HG03442 (cell line): ENCODE measurements around the gene MAP3K4.

ENCODE experiments used
- ATAC-seq: cut with Tn5 transposase; IDR thresholded peaks from one replicate; pipeline ENCODE4 v1.9.1; 2021; ENCODE audit warnings: mild to moderate bottlenecking, moderate library complexity; ENCODE audit not compliant: unreplicated experiment

The MAP3K4 gene

GRCh38 chr6:160991406-160992060, at the start of gene MAP3K4:
Gene MAP3K4 (plus strand): TSS chr6:160991769. CDS start chr6:160991932, 163 bp downstream.
- ATAC-seq: peak; percentile 68

GRCh38 chr6:160943997-160944396, 47.6 kb upstream of the MAP3K4 start:
- ATAC-seq: no peak

GRCh38 chr6:160945516-160946177, 45.9 kb upstream of the MAP3K4 start:
- no peak for ATAC-seq

DNA sequence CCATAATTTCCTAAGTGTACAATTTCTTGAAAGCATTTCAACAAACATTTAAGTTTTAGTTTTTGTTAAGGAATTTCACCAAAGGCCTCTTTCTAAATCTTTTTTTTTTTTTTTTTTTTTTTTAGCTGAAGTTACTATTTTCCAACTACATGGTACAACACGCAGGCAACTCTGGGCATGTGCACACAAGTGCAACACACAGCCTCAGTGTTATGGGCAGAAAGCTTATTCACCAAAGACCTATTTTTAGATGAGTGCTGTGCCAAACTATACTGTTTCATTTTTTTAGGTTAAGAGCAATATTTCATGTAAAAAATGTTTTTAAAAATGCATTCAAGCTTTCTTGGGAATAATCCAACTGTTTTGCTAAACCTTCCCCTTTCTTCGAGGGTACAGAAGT, 42.0 kb upstream of the MAP3K4 start:
- ATAC-seq: no peak

DNA sequence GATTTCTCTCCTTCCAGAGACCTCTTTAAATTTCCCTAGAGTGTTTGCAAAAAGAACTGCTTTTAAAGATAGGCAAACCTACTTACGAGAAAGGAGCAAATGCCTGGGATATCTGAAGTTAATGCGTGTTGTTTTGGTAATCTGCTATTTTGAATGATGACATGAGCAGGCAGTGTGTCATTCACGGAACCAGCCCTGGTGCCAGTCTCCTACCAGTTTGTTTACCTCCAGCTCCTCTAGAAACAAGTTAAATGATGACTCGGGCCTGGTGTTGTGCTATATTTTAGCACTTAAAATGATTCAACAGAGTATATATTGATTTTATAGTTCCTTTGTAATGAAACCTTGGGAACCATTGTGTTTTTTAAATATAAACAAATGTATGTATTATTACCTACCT, 41.1 kb upstream of the MAP3K4 start:
- ATAC-seq: no peak

DNA sequence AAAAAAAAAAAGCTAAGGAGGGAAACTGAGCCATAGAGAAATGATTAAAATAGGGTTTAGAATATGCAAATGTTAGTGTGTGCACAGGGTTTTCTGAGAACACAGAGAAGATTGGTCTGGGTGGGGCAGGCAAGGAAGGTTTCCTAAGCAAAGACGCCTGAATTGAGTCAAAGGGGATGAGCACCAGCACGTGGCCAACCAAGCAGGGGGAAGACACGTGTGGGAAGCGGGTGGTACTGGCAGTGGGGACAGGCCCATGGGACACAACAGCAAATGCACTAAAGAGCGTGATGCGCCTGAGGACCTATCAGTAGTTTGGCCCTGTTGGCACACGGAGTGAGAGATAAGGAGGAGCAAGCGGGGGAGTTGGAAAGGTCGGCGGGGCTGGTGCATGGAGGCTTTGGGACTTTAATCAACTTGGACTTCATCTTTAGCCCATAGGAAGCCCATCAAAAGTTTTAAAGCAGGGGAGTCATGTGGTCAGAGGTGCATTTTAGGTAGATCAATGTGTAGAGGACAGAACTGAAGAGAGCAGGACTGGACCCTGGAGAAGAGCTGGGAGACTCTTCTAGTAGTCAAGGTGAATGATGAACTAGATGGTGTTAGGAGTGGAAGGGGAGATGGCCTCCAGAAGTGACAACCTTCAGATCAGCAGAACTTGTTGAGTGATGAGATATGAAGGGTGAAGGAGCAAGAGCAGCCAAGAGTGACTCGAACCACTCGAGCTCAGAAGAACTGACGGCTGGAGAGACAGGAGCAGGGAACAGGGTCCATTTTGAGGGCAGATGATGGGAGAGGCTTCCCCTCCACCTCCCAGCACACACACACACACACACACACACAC, 40.2 kb upstream of the MAP3K4 start:
- ATAC-seq: no peak

DNA sequence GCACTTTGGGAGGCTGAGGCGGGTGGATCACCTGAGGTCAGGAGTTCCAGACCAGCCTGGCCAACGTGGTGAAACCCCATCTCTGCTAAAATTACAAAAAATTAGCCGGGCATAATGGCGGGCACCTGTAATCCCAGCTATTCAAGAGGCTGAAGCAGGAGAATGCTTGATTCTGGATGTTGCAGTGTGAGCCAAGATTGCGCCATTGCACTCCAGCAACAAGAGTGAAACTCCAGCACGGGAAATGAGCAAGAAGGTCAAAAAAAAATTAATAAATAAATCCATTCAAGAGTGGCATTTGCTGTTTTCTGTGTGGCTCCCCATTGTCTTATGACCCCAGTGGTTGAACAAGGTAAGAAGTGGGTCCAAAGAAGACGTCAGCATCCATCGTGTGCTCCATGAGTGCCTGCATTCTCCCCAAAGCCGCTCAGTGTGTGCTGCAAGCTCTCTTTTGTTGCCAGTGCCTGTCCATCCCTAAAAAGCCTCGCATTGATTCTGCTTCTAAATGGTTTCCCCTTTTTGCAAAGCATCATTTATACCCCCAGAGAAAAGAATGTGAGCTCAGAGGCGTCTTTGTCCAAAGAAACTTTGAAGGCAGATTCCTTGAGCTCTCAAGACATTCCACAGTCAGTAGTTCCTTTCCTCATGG, 38.8 kb upstream of the MAP3K4 start:
- no peak for ATAC-seq

DNA sequence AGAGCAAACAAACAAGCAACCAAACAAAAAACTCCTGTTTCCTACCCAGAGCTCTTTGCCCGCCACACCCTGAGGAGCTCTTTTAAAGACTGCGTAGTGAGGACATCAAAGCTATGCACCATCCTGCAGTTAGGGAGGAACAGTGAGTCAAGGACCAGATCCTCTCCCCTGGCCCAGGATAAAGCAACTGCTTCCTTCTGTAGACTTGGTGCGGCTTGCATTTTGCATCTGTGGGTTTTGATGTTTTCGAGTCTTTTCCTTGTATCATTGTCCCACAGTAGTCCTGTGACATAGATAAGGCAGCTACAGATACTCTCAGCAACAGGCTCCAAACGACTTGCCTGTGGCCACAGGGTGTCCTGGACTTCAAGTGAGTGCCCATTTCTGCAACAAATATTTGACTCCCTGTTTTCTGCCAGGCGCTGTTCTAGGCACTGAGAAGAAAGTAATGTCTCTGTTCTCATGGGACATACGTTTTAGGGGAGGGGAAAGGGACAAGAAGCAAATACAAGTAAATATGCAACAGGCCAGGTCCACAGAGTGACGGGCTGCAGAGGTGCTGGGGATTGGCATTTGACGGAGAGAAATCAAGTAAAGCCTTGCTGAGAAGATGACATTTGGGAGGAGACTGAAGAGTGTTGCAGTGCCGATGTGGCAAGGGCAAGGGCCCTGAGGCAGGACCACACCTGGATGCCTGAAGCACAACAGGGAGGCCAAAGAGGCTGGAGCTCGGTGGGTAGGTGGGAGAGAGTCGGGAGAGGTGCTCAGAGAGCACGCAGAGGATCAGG, 35.9 kb upstream of the MAP3K4 start:
- ATAC-seq: no peak

DNA sequence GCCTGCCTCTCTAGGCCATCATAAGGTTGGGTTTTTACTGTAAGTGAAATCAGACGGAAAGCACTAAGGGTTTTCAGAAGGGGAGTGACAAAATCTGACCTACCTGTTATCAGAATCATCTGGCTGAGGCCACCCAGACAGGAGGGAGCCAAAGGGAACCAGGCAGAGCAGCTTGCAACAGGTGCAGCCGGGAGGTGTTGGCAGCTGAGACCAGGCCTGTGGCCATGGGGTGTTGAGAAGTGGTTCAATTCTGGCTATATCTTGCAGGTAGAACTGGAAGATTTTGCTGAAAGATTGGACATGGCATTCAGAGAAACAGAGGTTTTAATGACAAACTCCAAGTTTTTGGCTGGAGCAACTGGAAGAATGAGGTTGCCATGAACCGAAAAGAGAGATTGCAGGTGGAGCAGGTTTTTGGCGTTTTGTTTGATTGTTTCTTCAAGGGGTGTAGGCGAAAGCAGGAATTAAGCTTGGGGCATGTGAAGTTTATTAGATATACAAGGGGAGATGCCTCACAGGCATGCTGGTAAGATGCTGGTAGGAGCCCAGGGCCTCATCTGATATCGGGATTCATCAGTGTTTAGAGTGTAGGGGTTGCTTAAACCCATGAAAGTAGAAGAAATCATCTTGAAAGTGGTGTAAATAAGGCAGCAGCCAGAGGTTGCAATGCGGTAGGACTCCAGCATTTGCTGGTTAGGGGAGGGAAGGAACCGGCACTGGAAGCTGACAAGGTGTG, 35.1 kb upstream of the MAP3K4 start:
- no peak for ATAC-seq

DNA sequence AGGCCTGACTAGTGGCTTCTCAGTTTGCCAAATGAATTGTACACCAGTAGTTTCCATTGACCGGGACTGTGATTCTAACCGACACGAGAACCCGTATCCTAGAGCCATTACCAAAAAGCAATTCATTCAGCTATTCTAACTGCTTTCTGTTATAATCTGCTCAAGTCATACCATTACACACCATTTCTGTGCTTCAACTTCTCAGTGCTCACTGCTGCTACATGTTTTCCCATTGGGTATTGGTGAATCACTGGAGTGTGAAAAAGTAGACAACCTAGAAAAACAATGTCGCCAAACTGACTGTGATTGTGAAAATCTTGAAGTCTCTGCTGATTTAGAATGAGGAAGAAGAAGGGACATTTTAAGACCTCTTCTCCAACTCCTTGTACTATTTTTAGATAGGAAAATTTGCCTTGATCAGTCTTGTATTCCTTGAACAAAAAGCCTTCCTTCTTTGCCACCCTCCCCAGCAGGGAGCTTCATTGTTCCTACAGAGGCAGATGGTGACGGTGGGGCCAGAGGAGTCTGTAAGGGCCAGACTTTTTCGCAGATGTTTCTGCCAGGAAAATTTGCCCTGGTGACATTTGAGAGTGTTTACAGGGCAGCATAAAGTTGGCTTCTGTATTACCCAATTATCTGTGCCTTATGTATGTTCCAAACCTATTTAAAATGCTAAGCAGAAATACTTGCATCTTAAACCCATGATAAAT, 31.7 kb upstream of the MAP3K4 start:
- no peak for ATAC-seq

DNA sequence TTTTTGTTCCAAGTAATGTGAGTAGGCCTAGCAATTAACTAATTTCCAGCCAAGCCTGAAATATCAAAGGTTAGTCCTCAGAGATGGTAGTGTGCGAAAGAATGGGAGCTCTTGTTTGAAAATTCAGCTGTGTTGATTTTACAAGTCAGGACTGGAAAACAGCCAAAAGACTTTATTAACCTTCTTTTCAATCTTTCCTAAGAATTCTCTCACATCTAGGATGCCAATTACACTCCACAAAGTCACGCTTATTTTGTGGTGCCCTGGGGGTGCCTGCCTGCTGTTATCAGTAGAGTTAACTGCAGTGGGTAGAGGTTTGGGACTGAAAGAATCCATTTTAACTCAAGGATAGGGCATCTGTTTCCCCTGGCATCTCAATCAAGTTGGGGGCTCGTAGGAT, 30.7 kb upstream of the MAP3K4 start:
- ATAC-seq: no peak

DNA sequence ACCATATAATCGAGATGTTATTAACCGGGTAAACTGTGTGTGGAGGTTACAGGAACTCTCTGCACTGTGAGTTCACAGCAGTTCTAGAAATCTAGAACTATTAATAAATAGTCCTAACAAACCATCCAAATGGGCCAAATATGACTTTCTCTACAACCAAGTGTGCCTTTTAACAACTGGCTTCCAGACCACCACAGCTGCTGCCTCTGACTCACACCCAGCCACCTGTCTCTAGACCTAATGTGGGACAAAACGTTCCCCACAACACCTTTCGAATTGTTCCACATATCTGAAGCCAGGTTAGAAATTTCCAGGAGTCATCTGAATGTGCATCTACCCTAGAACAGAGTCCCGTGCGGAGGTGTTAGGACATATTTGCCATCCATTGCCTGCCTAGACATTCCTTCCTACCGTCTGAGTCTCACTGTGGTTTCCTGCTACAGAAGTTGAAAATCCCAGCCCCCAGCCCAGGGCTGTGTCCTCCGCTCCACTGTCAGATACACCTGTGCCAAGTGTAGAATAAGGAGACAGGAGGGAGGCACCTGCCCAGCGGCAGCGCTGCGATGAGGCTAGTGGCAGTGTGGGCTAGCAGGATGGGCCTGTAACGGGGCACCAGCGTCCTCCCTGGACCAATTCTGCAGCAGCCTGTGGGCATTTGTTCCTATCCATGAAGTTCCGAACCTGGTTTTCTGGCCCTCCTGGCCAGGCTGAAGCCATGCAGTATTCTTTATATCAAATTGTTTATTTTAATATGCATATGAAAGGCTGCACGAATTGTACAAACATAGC, 28.5 kb upstream of the MAP3K4 start:
- no peak for ATAC-seq

DNA sequence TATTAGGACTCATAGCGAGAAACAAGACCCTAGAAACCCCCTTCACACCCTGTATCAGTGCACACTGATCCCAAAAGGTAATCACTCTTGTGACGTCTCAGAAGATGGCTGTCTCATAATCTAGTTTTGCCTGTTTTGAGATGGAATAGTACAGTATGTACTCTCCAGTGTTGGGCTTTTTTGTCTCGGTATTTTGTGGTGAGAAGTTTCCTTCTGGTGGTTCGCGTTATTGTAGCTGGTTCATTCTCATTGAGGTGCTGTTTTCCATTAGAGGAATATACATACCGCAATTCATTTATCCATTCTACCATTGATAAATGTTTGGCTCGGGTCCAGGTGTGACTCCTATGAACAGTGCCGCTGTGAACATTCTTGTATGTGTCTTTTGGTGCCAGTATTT, 27.9 kb upstream of the MAP3K4 start:
- ATAC-seq: no peak

DNA sequence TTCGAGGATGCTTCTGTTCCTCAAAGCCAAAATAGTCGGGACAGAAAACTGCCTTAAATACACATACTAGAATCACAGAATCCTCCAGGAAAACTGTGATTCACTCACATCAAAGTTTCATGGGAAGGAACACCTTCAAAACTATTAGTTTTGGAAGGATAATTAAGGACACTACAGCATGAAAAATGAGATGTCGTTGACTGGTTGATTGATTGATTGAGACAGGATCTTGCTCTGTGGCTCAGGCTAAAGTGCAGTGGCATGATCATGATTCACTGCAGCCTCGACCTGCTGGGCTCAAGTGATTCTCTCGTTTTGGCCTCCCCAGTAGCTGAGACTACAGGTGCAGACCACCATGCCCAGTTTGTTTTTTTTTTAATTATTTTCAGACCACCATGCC, 25.7 kb upstream of the MAP3K4 start:
- ATAC-seq: no peak

DNA sequence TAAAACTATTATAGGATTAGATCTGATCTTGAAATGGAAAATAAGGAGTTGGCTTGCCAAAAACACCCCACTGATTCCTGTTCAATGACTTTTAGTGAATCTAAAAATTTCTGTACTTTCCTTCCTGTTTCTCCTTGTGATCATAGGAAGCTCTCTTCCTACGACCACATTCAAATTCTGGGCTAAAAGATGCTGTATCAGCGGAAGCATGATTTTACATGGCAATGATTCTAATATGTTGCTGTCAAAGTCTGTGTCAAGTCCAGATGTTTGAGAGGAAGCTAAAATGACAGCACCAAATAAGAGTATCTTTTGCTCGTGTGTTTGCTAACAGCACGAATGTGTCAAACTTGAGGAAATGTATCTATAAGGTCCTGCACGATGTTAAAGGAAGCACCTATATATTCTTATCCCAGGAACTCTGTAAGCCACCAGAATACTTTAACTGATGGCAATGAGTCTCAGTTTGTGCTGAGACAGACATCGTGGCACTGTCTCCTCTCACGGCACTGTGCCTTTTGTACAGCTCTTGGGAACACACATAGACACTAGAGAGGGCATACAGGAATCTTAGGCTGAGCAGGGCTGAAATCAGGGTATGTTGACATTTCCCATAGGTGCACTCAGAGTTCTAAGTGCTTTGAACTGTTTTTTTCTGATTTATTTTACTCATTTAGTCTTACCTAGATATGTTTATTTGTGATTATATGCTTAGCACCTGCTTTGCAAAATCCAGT, 24.9 kb upstream of the MAP3K4 start:
- ATAC-seq: no peak

DNA sequence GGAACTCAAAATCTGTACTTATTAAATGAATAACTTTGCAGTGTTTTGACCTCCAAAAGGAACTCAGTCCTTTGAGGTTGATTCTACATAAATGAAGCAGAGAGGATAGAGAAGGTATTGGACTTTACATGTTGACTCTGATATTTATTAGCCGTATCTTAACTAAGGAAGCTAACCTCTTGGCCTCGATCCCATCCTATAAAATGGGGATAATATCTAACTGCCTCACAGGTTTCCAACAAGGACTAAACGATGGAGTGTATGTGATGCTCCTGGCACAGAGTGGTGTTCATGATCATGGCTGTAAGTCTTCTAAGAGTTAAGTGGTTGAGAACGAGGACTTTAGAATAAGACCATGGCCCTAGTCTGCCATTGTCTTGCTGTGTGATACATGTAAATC, 24.2 kb upstream of the MAP3K4 start:
- no peak for ATAC-seq

DNA sequence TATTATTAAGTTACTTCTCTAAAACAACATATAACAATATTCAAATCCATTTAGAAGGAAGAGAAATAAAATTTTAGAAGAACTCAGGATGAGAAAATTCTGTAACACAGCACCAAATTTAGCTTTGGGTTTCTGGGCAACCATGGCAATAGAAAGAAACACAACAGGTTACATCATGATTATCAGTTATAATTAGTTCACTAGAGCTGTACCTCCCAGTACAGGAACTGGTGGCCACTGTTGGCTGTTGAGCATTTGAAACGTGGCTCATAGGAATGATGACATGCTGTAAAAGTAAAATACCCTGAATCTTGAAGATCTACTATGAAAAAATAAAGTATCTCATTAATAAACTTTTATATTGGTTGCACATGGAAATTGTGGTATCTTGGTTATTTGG, 23.7 kb upstream of the MAP3K4 start:
- no peak for ATAC-seq

- ATAC-seq: no peak
These were observed 20.4 kb upstream of the MAP3K4 start for GRCh38 chr6:160971171-160971570.
